ENCODE measurements around the gene LTB.

LTB gene, protein sequence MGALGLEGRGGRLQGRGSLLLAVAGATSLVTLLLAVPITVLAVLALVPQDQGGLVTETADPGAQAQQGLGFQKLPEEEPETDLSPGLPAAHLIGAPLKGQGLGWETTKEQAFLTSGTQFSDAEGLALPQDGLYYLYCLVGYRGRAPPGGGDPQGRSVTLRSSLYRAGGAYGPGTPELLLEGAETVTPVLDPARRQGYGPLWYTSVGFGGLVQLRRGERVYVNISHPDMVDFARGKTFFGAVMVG

DNA sequence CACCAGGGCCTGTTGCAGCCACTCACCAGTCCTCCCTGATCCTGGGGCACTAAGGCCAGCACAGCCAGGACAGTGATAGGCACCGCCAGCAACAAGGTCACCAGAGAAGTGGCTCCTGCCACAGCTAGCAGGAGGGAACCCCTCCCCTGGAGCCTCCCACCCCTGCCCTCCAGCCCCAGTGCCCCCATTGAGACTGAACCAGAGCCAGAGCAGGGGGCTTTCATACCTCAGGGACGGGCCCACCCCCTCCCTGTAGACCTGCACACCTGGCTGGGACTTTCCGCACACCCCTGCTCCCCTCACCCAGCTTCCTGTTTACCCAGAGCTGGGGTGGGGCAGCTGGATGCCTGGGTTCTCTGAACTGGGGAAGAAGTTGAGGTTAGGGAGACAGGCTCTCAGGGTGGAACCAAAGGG is at the start of gene LTB:
LTB (minus strand) TSS at position 195 of the 414 bp plus-strand sequence; CDS start at position 188, 7 bp downstream.
- Histone ChIP-seq H3K36me3 (ENCODE audit: control insufficient read depth, insufficient read depth, low read length) (peaks cover 8% of the 10 kb centered on the region), H3K4me3 (replicated peaks; ENCODE audit: low read depth, low read length) (peak within 1 kb of the TSS; percentile 69), H3K27me3 (replicated peaks; ENCODE audit: control insufficient read depth, insufficient read depth, low read length) (no peaks in the 10 kb centered on the region)
- DNase-seq (ENCODE audit: extremely low read depth, insufficient read length), result no peak
- TF ChIP-seq, protein P1, sequence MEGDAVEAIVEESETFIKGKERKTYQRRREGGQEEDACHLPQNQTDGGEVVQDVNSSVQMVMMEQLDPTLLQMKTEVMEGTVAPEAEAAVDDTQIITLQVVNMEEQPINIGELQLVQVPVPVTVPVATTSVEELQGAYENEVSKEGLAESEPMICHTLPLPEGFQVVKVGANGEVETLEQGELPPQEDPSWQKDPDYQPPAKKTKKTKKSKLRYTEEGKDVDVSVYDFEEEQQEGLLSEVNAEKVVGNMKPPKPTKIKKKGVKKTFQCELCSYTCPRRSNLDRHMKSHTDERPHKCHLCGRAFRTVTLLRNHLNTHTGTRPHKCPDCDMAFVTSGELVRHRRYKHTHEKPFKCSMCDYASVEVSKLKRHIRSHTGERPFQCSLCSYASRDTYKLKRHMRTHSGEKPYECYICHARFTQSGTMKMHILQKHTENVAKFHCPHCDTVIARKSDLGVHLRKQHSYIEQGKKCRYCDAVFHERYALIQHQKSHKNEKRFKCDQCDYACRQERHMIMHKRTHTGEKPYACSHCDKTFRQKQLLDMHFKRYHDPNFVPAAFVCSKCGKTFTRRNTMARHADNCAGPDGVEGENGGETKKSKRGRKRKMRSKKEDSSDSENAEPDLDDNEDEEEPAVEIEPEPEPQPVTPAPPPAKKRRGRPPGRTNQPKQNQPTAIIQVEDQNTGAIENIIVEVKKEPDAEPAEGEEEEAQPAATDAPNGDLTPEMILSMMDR (IDR thresholded peaks at IDR 0.05; ENCODE audit: insufficient read depth, low read length, poor library complexity, severe bottlenecking), result no peak

DNA sequence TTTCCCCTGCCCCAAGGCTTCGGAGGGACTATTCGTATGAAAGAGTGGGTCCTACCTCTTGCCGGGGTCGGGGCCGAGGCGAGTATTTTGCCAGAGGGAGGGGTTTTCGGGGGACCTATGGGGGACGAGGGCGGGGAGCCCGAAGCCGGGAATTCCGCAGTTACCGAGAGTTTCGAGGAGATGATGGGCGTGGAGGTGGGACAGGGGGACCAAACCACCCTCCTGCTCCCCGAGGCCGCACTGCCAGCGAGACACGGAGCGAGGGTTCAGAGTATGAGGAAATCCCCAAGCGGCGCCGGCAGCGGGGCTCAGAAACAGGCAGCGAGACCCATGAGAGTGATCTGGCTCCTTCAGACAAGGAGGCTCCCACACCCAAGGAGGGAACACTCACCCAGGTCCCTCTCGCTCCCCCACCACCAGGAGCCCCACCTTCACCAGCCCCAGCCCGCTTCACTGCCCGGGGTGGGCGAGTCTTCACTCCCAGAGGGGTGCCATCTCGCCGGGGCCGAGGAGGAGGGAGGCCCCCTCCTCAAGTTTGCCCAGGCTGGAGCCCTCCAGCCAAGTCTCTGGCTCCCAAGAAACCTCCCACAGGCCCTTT is 49.6 kb upstream of the LTB start:
- Histone ChIP-seq H3K4me3 (replicated peaks; ENCODE audit: low read depth, low read length) (no peak overlapping the region), H3K36me3 (ENCODE audit: control insufficient read depth, insufficient read depth, low read length) (peaks cover 69% of the 10 kb centered on the region), H3K27me3 (replicated peaks; ENCODE audit: control insufficient read depth, insufficient read depth, low read length) (no peaks in the 10 kb centered on the region)
- TF ChIP-seq, protein P1 (IDR thresholded peaks at IDR 0.05; ENCODE audit: insufficient read depth, low read length, poor library complexity, severe bottlenecking), result no peak
- no peak for DNase-seq (ENCODE audit: extremely low read depth, insufficient read length)

DNA sequence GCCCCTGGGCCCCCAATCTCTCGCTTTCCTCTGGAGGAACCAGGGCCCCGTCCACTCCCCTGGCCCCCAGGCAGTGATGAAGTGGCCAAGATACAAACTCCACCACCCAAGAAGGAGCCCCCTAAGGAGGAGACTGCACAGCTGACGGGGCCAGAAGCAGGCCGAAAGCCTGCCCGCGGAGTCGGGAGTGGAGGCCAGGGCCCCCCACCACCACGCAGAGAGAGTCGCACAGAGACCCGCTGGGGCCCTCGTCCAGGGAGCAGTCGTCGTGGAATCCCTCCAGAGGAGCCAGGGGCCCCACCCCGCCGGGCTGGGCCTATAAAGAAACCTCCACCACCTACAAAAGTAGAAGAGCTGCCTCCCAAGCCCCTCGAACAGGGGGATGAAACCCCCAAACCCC is 49.0 kb upstream of the LTB start:
- DNase-seq (ENCODE audit: extremely low read depth, insufficient read length), result no peak
- Histone ChIP-seq H3K36me3 (ENCODE audit: control insufficient read depth, insufficient read depth, low read length) (peaks cover 67% of the 10 kb centered on the region), H3K27me3 (replicated peaks; ENCODE audit: control insufficient read depth, insufficient read depth, low read length) (no peaks in the 10 kb centered on the region), H3K4me3 (replicated peaks; ENCODE audit: low read depth, low read length) (no peak overlapping the region)
- TF ChIP-seq, protein P1 (IDR thresholded peaks at IDR 0.05; ENCODE audit: insufficient read depth, low read length, poor library complexity, severe bottlenecking), result no peak

DNA sequence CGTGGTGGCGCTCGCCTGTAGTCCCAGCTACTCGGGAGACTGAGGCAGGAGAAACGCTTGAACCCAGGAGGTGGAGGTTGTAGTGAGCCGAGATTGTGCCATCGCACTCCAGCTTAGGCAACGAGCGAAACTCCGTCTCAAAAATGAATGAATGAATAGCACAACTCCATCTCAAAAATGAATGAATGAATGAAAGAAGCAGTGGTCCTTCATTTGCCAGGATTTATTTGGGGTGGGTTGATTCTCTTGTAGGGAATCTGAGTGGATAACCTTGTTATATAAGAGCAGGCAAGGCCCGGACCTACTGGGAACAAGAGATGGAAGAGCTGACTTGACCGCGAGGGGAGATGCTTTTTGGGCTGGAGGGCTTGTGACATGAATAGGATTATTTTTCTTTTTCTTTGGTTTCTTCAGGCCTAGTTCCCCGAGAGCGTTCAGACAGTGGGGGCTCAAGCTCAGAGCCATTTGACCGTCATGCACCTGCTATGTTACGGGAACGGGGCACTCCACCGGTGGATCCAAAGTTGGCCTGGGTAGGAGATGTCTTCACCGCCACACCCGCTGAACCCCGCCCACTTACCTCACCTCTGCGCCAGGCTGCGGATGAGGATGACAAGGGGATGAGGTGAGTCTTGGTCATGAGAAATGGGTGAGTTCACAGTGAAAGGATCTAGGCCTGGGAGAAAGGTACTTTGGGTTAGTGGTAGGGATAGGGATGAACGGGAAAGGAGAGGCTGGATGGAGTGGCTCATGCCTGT is 48.1 kb upstream of the LTB start:
- peaks cover 70% of the 10 kb centered on the region for H3K36me3 ChIP-seq (ENCODE audit: control insufficient read depth, insufficient read depth, low read length)
- TF ChIP-seq, protein P1 (IDR thresholded peaks at IDR 0.05; ENCODE audit: insufficient read depth, low read length, poor library complexity, severe bottlenecking), result no peak
- no peak for DNase-seq (ENCODE audit: extremely low read depth, insufficient read length)
- H3K4me3 ChIP-seq (replicated peaks; ENCODE audit: low read depth, low read length), result no peak overlapping the region
- H3K27me3 ChIP-seq (replicated peaks; ENCODE audit: control insufficient read depth, insufficient read depth, low read length), result no peaks in the 10 kb centered on the region

DNA sequence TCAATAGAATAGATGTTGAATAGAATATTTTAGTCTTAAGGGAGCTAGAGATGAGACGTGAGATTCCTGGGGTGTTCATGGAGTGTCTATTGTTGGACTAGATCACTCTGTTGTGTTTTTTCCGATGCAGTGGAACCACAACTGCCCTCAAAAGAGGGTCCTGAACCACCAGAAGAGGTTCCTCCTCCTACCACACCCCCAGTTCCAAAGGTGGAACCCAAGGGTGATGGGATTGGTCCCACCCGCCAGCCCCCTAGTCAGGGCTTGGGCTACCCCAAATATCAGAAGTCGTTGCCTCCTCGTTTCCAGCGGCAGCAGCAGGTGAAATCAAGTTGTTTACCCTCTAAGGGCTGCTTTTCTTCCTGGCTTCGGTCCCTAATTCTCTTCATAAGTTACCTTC is 46.8 kb upstream of the LTB start:
- TF ChIP-seq, protein P1 (IDR thresholded peaks at IDR 0.05; ENCODE audit: insufficient read depth, low read length, poor library complexity, severe bottlenecking), result no peak
- Histone ChIP-seq H3K36me3 (ENCODE audit: control insufficient read depth, insufficient read depth, low read length) (peaks cover 71% of the 10 kb centered on the region), H3K4me3 (replicated peaks; ENCODE audit: low read depth, low read length) (no peak overlapping the region)

More for the DNA sequence above, 46.8 kb upstream of the LTB start:
- H3K27me3 ChIP-seq (replicated peaks; ENCODE audit: control insufficient read depth, insufficient read depth, low read length), result no peaks in the 10 kb centered on the region
- DNase-seq (ENCODE audit: extremely low read depth, insufficient read length), result no peak

All from GM06990 (cell line).